DMS114 treated with DMSO at 0.1 percent for 48 hours (cell line): ENCODE results near the gene PRB3.
A peak's percentile ranks its signal among the peaks of the same experiment; 100 is the strongest.

Experiments
- DNase-seq: peaks from one replicate; lab custom pipeline; 2025; ENCODE audit not compliant: unreplicated experiment; lab: John Stamatoyannopoulos, UW

The PRB3 gene

GRCh38 chr12:11269607-11270006, at the start of gene PRB3:
Gene PRB3, minus strand, starts transcription at chr12:11269707. Its CDS starts 38 bp downstream, at chr12:11269669.
- DNase-seq: no peak

- no peak for DNase-seq
These were observed 40.8 kb upstream of the PRB3 start, which contains the start of gene PRB4 for GRCh38 chr12:11310336-11310735. Gene PRB4, minus strand, starts transcription at chr12:11310436. Its CDS starts 38 bp downstream, at chr12:11310398.

- DNase-seq: no peak
These were observed 37.6 kb upstream of the PRB3 start for GRCh38 chr12:11307143-11307542.

- DNase-seq: no peak
These were observed 3.9 kb upstream of the PRB3 start for GRCh38 chr12:11273449-11273848.

GRCh38 chr12:11264501-11264900, 5.0 kb downstream of the PRB3 start:
- no peak for DNase-seq

GRCh38 chr12:11246489-11246888, 23.0 kb downstream of the PRB3 start:
- no peak for DNase-seq

GRCh38 chr12:11242656-11243055, 26.9 kb downstream of the PRB3 start:
- no peak for DNase-seq

- DNase-seq: no peak
These were observed 29.1 kb downstream of the PRB3 start for GRCh38 chr12:11240348-11240930.

GRCh38 chr12:11238275-11238674, 31.2 kb downstream of the PRB3 start:
- DNase-seq: no peak

GRCh38 chr12:11233532-11233931, 36.0 kb downstream of the PRB3 start:
- DNase-seq: no peak

GRCh38 chr12:11228296-11228879, 41.1 kb downstream of the PRB3 start:
- peak; percentile 64 for DNase-seq

GRCh38 chr12:11227373-11227772, 42.1 kb downstream of the PRB3 start:
- DNase-seq: no peak
